GM23248 (cell line): ENCODE data around the gene TENM3. TPM values are rescaled to one million over a fixed set of nuclear protein-coding genes. Genes with fewer than 3 reads are reported as not detected.

Experiments
- DNase-seq: peaks from one replicate; pipeline ENCODE4 v3.0.0-alpha.2; 2015
- H2AFZ ChIP-seq: fragments of 200-600 bp; sonication (generic); 2 replicates; pipeline ENCODE4 v1.6.1; 2016; ENCODE audit warnings: antibody characterized with exemption
- H3F3A ChIP-seq: fragments of 200-600 bp; sonication (generic); 2 replicates; pipeline ENCODE4 v1.6.1; 2016; ENCODE audit warnings: mild to moderate bottlenecking, antibody characterized with exemption, mixed run types; ENCODE audit not compliant: insufficient read depth
- H3K27ac ChIP-seq: fragments of 200-600 bp; sonication (generic); 2 replicates; pipeline ENCODE4 v1.5.1; 2016; ENCODE audit warnings: mild to moderate bottlenecking
- H3K27me3 ChIP-seq: fragments of 200-600 bp; sonication (generic); replicated peaks from 2 replicates; pipeline ENCODE4 v1.6.1; 2016; ENCODE audit warnings: mild to moderate bottlenecking; ENCODE audit not compliant: insufficient read depth
- H3K36me3 ChIP-seq: fragments of 200-600 bp; sonication (generic); 2 replicates; pipeline ENCODE4 v1.6.1; 2016; ENCODE audit warnings: low read depth, mild to moderate bottlenecking
- H3K4me1 ChIP-seq: fragments of 200-600 bp; sonication (generic); 2 replicates; pipeline ENCODE4 v1.6.1; 2016; ENCODE audit warnings: mild to moderate bottlenecking; ENCODE audit not compliant: insufficient read depth
- H3K4me2 ChIP-seq: fragments of 200-600 bp; sonication (generic); one replicate; pipeline ENCODE4 v1.6.1; 2016; ENCODE audit warnings: mild to moderate bottlenecking; ENCODE audit not compliant: unreplicated experiment
- H3K4me3 ChIP-seq: fragments of 200-600 bp; sonication (generic); 2 replicates; pipeline ENCODE4 v1.5.1; 2016; ENCODE audit warnings: mild to moderate bottlenecking
- H3K79me2 ChIP-seq: fragments of 200-600 bp; sonication (generic); 2 replicates; pipeline ENCODE4 v1.6.1; 2016; ENCODE audit warnings: mild to moderate bottlenecking; ENCODE audit not compliant: insufficient read depth
- H3K9ac ChIP-seq: fragments of 200-600 bp; sonication (generic); 2 replicates; pipeline ENCODE4 v1.6.1; 2016; ENCODE audit warnings: mild to moderate bottlenecking
- H3K9me2 ChIP-seq: fragments of 200-600 bp; sonication (generic); 2 replicates; pipeline ENCODE4 v1.6.1; 2016; ENCODE audit warnings: mixed run types, mild to moderate bottlenecking, moderate library complexity; ENCODE audit not compliant: insufficient read depth
- H3K9me3 ChIP-seq: fragments of 200-600 bp; sonication (generic); one replicate; pipeline ENCODE4 v1.6.1; 2017; ENCODE audit warnings: low read depth
- H4K20me1 ChIP-seq: fragments of 200-600 bp; sonication (generic); 2 replicates; pipeline ENCODE4 v1.6.0; 2016; ENCODE audit not compliant: insufficient read depth
- EZH2 ChIP-seq: fragments of 200-600 bp; sonication (generic); IDR thresholded peaks from 2 replicates; pipeline ENCODE4 v1.6.1; 2018; ENCODE audit warnings: antibody characterized with exemption, mild to moderate bottlenecking; ENCODE audit not compliant: insufficient read depth, poor library complexity, severe bottlenecking
- EZH2phosphoT487 ChIP-seq: fragments of 200-600 bp; sonication (generic); IDR thresholded peaks from 2 replicates; pipeline ENCODE4 v1.6.1; 2018; ENCODE audit warnings: antibody characterized with exemption, moderate library complexity, mild to moderate bottlenecking, low read depth; ENCODE audit not compliant: insufficient read depth
- WGBS, 2 experiments: methylation state at CpG; one replicate each; pipeline ENCODE4 v1.1.6; 2015 to 2017; ENCODE audit warnings: low lambda C conversion rate in 2 of 2, low coverage in 1 of 2; ENCODE audit errors: missing lambda C conversion rate in 2 of 2; 5-methylcytosine and 5-hydroxymethylcytosine counted together
- in situ Hi-C: fragments of 300-500 bp; cut with MboI; formaldehyde crosslinking; loops from 2 replicates; pipeline ENCODE4 v1.15.0; 2020
- polyA plus RNA-seq: library from polyadenylated mRNA; unstranded; fragments of >200 nt; fragmentation: Nextera tagmentation; extraction: Ambion mirVana; gene quantifications from 2 replicates; pipeline ENCODE4 v1.2.1, GENCODE V29; 2016
- total RNA-seq: library from RNA; depleted of rRNA; stranded (reverse); fragments of >200 nt; shearing (Covaris generic); gene quantifications from 2 replicates; pipeline ENCODE4 v1.2.3, GENCODE V29; 2014

The TENM3 gene
- total and polyA plus RNA-seq, 2 experiments from 2014 or later: 0.83 to 8.1 TPM

DNA sequence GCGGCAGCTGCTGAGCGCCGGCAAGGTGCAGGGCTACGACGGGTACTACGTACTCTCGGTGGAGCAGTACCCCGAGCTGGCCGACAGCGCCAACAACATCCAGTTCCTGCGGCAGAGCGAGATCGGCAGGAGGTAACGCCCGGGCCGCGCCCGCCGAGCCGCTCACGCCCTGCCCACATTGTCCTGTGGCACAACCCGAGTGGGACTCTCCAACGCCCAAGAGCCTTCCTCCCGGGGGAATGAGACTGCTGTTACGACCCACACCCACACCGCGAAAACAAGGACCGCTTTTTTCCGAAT is 557.0 kb downstream of the TENM3 start:
- H3K9me2 ChIP-seq: no peaks in the 10 kb centered on the region
- H3K9ac ChIP-seq: no peak overlapping the region
- H3K79me2 ChIP-seq: no peaks in the 10 kb centered on the region
- TF ChIP-seq EZH2phosphoT487 (no peak), EZH2 (no peak)
- H3F3A ChIP-seq: no peaks in the 10 kb centered on the region
- no peak overlapping the region for H2AFZ ChIP-seq
- H3K4me2 ChIP-seq: no peak overlapping the region
- WGBS, 2 experiments: 86 to 92% methylated on average over 20 to 29 of the region's 29 CpGs
- H3K9me3 ChIP-seq: no peaks in the 10 kb centered on the region
- no peak overlapping the region for H3K4me3 ChIP-seq
- no peaks in the 10 kb centered on the region for H3K36me3 ChIP-seq
- H4K20me1 ChIP-seq: no peaks in the 10 kb centered on the region
- no peak overlapping the region for H3K27ac ChIP-seq
- H3K4me1 ChIP-seq: no peaks in the 10 kb centered on the region
- 0 out of 2 replicates have a peak, but pooled peaks cover 9% of the 10 kb centered on the region for H3K27me3 ChIP-seq
- DNase-seq: no peak
- in situ Hi-C loops: loop anchor here (10.0 to 25.0 kb wide), 2 partner anchors 315 to 1638 kb away; no protein-coding TSS in a partner anchor

DNA sequence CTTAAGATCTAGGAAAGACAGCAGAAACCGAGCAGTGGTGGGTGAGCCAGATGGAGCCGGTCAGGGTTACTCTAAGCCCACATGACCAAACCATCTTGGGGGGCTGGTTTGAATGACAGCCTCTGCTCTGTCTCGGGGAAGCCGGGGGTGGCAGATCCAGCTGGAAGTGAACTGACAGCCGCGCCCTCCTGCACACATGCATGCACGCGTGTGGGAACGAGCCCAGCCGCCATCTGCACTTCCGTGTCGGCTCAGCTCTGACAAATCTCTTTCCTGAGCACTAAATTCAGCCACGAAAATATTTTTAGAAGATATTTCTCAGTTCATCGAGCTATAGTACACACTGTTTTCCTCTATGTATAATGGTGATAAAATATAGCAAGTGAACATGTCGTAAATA is 558.4 kb downstream of the TENM3 start:
- no peak for DNase-seq
- Histone ChIP-seq H3K36me3 (no peaks in the 10 kb centered on the region), H3K79me2 (no peaks in the 10 kb centered on the region), H3K4me3 (no peak overlapping the region), H3K27ac (no peak overlapping the region), H3K4me1 (no peaks in the 10 kb centered on the region), H2AFZ (no peak overlapping the region), H3K4me2 (no peak overlapping the region), H3F3A (no peaks in the 10 kb centered on the region), H3K9me3 (no peaks in the 10 kb centered on the region), H4K20me1 (no peaks in the 10 kb centered on the region), H3K27me3 (peaks cover 11% of the 10 kb centered on the region; the same call in 1 of the 2 replicates), H3K9me2 (no peaks in the 10 kb centered on the region), H3K9ac (no peak overlapping the region)
- in situ Hi-C loops: loop anchor here (10.0 to 25.0 kb wide), 2 partner anchors 317 to 1639 kb away; no protein-coding TSS in a partner anchor
- no peak for TF ChIP-seq EZH2
- TF ChIP-seq EZH2phosphoT487: no peak
- 53 to 58% methylated on average over 15 of the region's 15 CpGs for WGBS, 2 experiments

DNA sequence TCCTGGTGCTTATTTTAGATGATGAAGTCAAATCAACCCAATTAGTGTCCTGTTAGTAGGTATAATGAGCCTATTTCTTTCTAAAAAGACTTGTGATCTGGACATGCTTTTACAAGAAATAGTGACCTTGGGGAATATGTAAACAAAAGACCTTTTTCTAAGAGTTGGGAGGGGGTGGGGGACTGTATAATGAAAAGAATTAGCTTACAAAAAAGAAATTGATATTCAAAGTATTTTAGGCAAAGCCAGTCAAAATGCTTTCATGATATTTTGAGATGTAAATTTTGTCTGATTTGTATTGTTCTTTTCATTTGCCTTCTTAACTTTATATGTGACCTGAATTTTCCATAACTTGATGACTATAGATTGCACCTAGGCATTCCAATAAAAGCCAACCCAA is 559.4 kb downstream of the TENM3 start:
- H3K4me3 ChIP-seq: no peak overlapping the region
- no peak overlapping the region for H3K4me2 ChIP-seq
- H3K79me2 ChIP-seq: no peaks in the 10 kb centered on the region
- no peaks in the 10 kb centered on the region for H3K9me3 ChIP-seq
- H3F3A ChIP-seq: no peaks in the 10 kb centered on the region
- no peak overlapping the region for H3K27ac ChIP-seq
- no peaks in the 10 kb centered on the region for H3K36me3 ChIP-seq
- no peak overlapping the region for H3K9ac ChIP-seq
- no peak overlapping the region for H2AFZ ChIP-seq
- H3K27me3 ChIP-seq: peaks cover 8% of the 10 kb centered on the region; the same call in 1 of the 2 replicates
- no peaks in the 10 kb centered on the region for H3K9me2 ChIP-seq
- no peaks in the 10 kb centered on the region for H4K20me1 ChIP-seq
- DNase-seq: no peak
- in situ Hi-C loops: loop anchor here (10.0 to 25.0 kb wide), 2 partner anchors 318 to 1640 kb away; no protein-coding TSS in a partner anchor
- no peak for TF ChIP-seq EZH2phosphoT487
- TF ChIP-seq EZH2: no peak
- H3K4me1 ChIP-seq: no peaks in the 10 kb centered on the region

DNA sequence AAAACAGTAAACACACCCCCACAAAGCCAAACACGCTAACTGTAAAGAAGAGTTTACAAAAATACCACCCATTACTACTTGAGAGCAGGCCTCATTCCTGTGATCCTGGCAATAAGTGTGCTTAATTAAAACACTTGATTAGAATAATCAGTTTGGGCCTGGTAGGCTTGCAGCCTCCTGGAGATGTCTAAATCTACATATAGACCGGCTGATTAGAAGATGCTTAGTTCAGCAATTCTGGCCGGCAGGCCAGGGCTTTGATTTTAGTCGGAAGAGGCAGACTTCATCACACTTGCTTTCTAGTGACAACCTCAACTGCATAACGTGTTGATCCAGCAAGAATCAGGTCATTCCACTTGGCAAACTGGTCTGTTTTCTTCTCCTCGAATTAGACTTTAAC is 560.0 kb downstream of the TENM3 start:
- H3K4me3 ChIP-seq: no peak overlapping the region
- no peaks in the 10 kb centered on the region for H3K9me3 ChIP-seq
- 73 to 74% methylated on average over 6 of the region's 6 CpGs for WGBS, 2 experiments
- in situ Hi-C loops: loop anchor here (10.0 to 25.0 kb wide), 2 partner anchors 318 to 1641 kb away; no protein-coding TSS in a partner anchor
- H3K9me2 ChIP-seq: no peaks in the 10 kb centered on the region
- no peak overlapping the region for H3K9ac ChIP-seq
- H3K27ac ChIP-seq: no peak overlapping the region
- no peaks in the 10 kb centered on the region for H3K79me2 ChIP-seq
- H3K36me3 ChIP-seq: no peaks in the 10 kb centered on the region
- DNase-seq: no peak
- H4K20me1 ChIP-seq: no peaks in the 10 kb centered on the region
- no peak overlapping the region for H2AFZ ChIP-seq
- H3K4me1 ChIP-seq: no peaks in the 10 kb centered on the region
- peaks cover 8% of the 10 kb centered on the region; the same call in 1 of the 2 replicates for H3K27me3 ChIP-seq
- H3K4me2 ChIP-seq: no peak overlapping the region
- H3F3A ChIP-seq: no peaks in the 10 kb centered on the region
- TF ChIP-seq EZH2: no peak
- no peak for TF ChIP-seq EZH2phosphoT487

DNA sequence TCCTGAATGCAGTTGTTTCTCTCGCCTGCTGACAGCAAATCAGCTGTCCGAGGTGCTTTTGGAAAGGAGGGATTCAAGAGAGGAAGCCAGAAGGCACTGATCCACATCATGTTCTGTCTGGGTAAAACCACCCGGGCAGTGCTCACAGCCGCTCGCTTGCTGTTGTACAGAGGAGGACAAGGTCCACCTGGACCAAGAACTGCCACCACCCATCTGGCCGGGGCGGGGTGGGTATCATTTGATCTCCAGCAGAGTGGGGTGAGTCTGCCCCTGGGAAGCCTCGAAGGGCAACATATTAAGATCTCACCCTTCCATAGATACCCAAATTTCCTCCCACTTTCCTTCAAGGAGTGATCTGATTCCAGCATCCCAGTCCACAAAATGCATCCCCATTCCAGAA is 560.9 kb downstream of the TENM3 start:
- in situ Hi-C loops: loop anchor here (10.0 to 25.0 kb wide), 2 partner anchors 319 to 1642 kb away; no protein-coding TSS in a partner anchor
- H3K4me1 ChIP-seq: no peaks in the 10 kb centered on the region
- H3K9me3 ChIP-seq: no peaks in the 10 kb centered on the region
- DNase-seq: no peak
- no peaks in the 10 kb centered on the region for H3K79me2 ChIP-seq
- no peak overlapping the region for H3K4me2 ChIP-seq
- WGBS, 2 experiments: 50 to 51% methylated on average over 8 of the region's 8 CpGs
- H4K20me1 ChIP-seq: no peaks in the 10 kb centered on the region
- no peak overlapping the region for H3K4me3 ChIP-seq
- H3K9ac ChIP-seq: no peak overlapping the region
- TF ChIP-seq EZH2phosphoT487 (no peak), EZH2 (no peak)
- no peaks in the 10 kb centered on the region for H3K9me2 ChIP-seq
- peaks cover 8% of the 10 kb centered on the region; the same call in 1 of the 2 replicates for H3K27me3 ChIP-seq
- no peak overlapping the region for H2AFZ ChIP-seq
- no peaks in the 10 kb centered on the region for H3K36me3 ChIP-seq
- no peaks in the 10 kb centered on the region for H3F3A ChIP-seq
- no peak overlapping the region for H3K27ac ChIP-seq
